Nephron progenitor cell (in vitro differentiated cells): ENCODE measurements around the gene NGEF.

Experiments used
- DNase-seq: peaks from one replicate; pipeline ENCODE4 v3.0.0; 2021
- H3K27ac Mint-ChIP-seq: 2 replicates; pipeline ENCODE4 v1.8.0; 2021; ENCODE audit warnings: mild to moderate bottlenecking, moderate library complexity, mixed read lengths
- H3K27me3 Mint-ChIP-seq: 2 replicates; pipeline ENCODE4 v1.8.0; 2021; ENCODE audit warnings: mild to moderate bottlenecking, low read depth, mixed read lengths; ENCODE audit not compliant: poor library complexity
- H3K36me3 Mint-ChIP-seq: 2 replicates; pipeline ENCODE4 v1.8.0; 2021; ENCODE audit warnings: low read depth, mixed read lengths
- H3K4me1 Mint-ChIP-seq: 2 replicates; pipeline ENCODE4 v1.8.0; 2021; ENCODE audit warnings: mixed read lengths
- H3K4me3 Mint-ChIP-seq: 2 replicates; pipeline ENCODE4 v1.8.0; 2021; ENCODE audit warnings: mild to moderate bottlenecking, moderate library complexity, mixed read lengths
- H3K9me3 Mint-ChIP-seq: 2 replicates; pipeline ENCODE4 v1.8.0; 2021; ENCODE audit warnings: mild to moderate bottlenecking, moderate library complexity, mixed read lengths
- TF ChIP-seq, protein P1 (sequence below): fragments of 200-600 bp; sonication (generic); IDR thresholded peaks from 2 replicates; pipeline ENCODE4 v1.5.0; 2021; ENCODE audit warnings: antibody characterized with exemption

NGEF gene

GRCh38 chr2:233026198-233026813, 13.2 kb upstream of the NGEF start:
- DNase-seq: no peak

GRCh38 chr2:233025706-233026105, 12.7 kb upstream of the NGEF start:
- H3K4me1 Mint-ChIP-seq: no peaks in the 10 kb centered on the region
- H3K36me3 Mint-ChIP-seq: no peaks in the 10 kb centered on the region
- DNase-seq: no peak
- no peak overlapping the region for H3K4me3 Mint-ChIP-seq
- H3K27me3 Mint-ChIP-seq: no peaks in the 10 kb centered on the region
- TF ChIP-seq, protein P1, sequence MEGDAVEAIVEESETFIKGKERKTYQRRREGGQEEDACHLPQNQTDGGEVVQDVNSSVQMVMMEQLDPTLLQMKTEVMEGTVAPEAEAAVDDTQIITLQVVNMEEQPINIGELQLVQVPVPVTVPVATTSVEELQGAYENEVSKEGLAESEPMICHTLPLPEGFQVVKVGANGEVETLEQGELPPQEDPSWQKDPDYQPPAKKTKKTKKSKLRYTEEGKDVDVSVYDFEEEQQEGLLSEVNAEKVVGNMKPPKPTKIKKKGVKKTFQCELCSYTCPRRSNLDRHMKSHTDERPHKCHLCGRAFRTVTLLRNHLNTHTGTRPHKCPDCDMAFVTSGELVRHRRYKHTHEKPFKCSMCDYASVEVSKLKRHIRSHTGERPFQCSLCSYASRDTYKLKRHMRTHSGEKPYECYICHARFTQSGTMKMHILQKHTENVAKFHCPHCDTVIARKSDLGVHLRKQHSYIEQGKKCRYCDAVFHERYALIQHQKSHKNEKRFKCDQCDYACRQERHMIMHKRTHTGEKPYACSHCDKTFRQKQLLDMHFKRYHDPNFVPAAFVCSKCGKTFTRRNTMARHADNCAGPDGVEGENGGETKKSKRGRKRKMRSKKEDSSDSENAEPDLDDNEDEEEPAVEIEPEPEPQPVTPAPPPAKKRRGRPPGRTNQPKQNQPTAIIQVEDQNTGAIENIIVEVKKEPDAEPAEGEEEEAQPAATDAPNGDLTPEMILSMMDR: no peak
- H3K9me3 Mint-ChIP-seq: no peaks in the 10 kb centered on the region
- H3K27ac Mint-ChIP-seq: no peak overlapping the region

More at GRCh38 chr2:233026198-233026813, 13.2 kb upstream of the NGEF start:
- no peaks in the 10 kb centered on the region for H3K9me3 Mint-ChIP-seq
- no peaks in the 10 kb centered on the region for H3K36me3 Mint-ChIP-seq
- H3K27ac Mint-ChIP-seq: no peak overlapping the region
- H3K27me3 Mint-ChIP-seq: peaks cover under 1% of the 10 kb centered on the region
- H3K4me1 Mint-ChIP-seq: peaks cover 4% of the 10 kb centered on the region
- TF ChIP-seq, protein P1: no peak
- no peak overlapping the region for H3K4me3 Mint-ChIP-seq

GRCh38 chr2:233023761-233024410, 10.8 kb upstream of the NGEF start:
- no peak for DNase-seq
- no peaks in the 10 kb centered on the region for H3K9me3 Mint-ChIP-seq
- H3K4me1 Mint-ChIP-seq: no peaks in the 10 kb centered on the region
- no peak overlapping the region for H3K4me3 Mint-ChIP-seq
- TF ChIP-seq, protein P1: no peak
- peaks cover 3% of the 10 kb centered on the region for H3K27me3 Mint-ChIP-seq
- H3K27ac Mint-ChIP-seq: no peak overlapping the region
- no peaks in the 10 kb centered on the region for H3K36me3 Mint-ChIP-seq

DNA sequence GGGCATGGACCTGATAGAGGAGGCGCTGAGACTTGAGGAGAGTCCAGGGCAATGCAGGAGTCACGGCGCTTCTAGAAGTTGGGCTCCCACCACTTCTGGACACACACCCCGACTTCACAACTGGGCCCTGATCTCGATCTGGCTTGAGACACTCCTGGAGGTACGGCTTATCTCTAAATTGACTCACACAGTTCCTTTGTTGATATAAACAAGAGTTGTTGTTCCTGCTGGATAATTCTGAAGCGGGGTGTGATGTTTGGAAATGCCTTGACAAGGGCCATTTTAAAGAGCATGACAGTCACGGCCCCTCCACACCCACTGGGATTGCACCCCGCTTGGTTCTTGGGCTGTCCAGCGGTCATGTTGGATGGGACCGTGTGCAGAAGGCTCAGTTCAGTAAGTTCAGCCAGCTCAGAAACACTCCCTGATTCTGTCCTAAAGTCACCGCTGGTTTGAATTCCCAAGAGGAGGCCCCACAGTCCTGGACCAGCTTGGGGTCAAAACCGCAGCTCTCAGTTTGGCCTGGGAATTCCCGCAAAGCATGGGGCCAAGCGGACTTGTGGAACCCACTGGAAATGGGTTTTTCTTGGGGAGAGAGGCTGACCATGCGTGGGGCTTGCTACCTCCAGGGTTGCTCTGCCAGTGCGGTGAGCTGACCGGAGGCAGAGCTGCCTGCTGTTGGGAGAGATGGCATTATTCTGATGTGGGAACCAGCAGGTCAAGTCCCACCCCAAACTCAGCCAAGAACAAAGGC, 10.1 kb upstream of the NGEF start:
- DNase-seq: no peak
- H3K9me3 Mint-ChIP-seq: no peaks in the 10 kb centered on the region
- H3K4me3 Mint-ChIP-seq: no peak overlapping the region

DNA sequence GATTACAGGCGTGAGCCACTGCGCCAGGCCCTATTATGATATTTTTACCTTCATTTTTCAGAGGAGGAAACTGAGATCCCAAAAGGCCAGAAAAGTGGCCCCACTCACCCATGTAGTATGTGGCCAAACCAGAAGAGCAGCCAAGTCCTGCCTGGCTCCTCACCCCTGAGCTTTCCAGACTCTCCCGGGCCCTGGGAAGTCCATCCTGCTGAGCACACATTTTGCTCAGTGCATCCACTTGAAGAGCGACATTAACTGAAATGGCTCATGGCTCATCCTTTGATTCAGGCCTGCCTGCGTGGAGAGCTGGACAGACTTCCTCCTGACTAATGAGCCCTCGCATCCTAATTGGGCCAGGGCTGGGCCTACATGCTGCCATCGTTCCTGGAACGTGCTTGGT, 9.5 kb upstream of the NGEF start:
- Mint-ChIP-seq H3K27me3 (peaks cover 8% of the 10 kb centered on the region), H3K4me3 (no peak overlapping the region), H3K36me3 (no peaks in the 10 kb centered on the region), H3K4me1 (no peaks in the 10 kb centered on the region), H3K9me3 (no peaks in the 10 kb centered on the region), H3K27ac (no peak overlapping the region)
- DNase-seq: no peak
- TF ChIP-seq, protein P1: no peak

More for the DNA sequence above, 10.1 kb upstream of the NGEF start:
- H3K27ac Mint-ChIP-seq: no peak overlapping the region
- H3K27me3 Mint-ChIP-seq: peaks cover 3% of the 10 kb centered on the region
- TF ChIP-seq, protein P1: no peak
- no peaks in the 10 kb centered on the region for H3K4me1 Mint-ChIP-seq
- no peaks in the 10 kb centered on the region for H3K36me3 Mint-ChIP-seq
